Tibial nerve (tissue), 3 donors: ENCODE data around the gene DHX15.

Source experiments
- POLR2A ChIP-seq, 2 donors: fragments of 450-650 bp; IDR thresholded peaks; one replicate each; pipeline ENCODE4 v1.6.1; 2017; ENCODE audit warnings: antibody characterized with exemption in 2 of 2, mild to moderate bottlenecking in 2 of 2, moderate library complexity in 2 of 2
- TF ChIP-seq, protein P1 (sequence below), 5 experiments: fragments of 200-600 bp in 3 of 5; fragments of 450-650 bp in 2 of 5; sonication (generic) in 3 of 5; IDR thresholded peaks; one replicate each; pipeline ENCODE4 v1.5.1; 2016 to 2019; ENCODE audit warnings: antibody characterized with exemption in 5 of 5, mild to moderate bottlenecking in 3 of 5, moderate library complexity in 2 of 5

DNA sequence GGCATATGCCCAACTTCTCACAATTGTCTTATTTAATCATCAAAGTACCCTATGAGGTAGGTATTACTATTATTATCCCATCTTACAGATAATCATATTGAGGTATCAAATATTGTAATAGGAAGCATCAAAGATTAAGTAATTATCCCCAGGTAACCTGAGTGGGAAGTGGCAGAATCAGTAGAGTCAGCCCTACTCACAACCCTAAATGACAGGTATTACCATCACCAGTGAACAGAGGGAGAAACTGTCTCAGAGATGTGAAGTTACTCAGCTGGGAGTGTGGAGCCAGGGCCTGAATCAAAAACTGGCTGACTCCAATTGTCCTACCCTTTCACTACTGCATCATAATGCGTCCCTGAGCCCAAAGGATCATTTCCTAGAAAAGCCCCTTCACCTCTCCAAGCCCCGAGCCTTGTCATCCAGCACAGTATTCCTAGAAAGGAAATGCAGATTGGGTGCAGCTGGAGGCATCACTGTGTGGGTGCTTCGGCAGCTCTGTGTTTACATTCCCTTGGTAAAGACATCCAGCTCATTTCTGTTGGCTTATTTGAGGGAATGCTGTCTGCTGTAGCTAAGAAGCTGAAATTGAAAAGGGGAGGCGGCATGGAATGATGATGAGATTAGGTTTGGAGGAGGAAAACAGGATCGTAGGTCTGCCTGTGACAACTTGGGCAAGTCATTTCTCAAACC is 72.8 kb downstream of the DHX15 start:
- no peak for TF ChIP-seq POLR2A (IDR thresholded peaks at IDR 0.05)
- TF ChIP-seq, protein P1, sequence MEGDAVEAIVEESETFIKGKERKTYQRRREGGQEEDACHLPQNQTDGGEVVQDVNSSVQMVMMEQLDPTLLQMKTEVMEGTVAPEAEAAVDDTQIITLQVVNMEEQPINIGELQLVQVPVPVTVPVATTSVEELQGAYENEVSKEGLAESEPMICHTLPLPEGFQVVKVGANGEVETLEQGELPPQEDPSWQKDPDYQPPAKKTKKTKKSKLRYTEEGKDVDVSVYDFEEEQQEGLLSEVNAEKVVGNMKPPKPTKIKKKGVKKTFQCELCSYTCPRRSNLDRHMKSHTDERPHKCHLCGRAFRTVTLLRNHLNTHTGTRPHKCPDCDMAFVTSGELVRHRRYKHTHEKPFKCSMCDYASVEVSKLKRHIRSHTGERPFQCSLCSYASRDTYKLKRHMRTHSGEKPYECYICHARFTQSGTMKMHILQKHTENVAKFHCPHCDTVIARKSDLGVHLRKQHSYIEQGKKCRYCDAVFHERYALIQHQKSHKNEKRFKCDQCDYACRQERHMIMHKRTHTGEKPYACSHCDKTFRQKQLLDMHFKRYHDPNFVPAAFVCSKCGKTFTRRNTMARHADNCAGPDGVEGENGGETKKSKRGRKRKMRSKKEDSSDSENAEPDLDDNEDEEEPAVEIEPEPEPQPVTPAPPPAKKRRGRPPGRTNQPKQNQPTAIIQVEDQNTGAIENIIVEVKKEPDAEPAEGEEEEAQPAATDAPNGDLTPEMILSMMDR (IDR thresholded peaks at IDR 0.05): no peak
